GM19239 (cell line): ENCODE results near the gene PTPRN2.
"Not testable (repeated sequence)": the region's sequence is repeated elsewhere in the genome, so short reads cannot be mapped to it uniquely, and the experiment has no call there.

Source experiments
- DNase-seq: peaks from one replicate; pipeline ENCODE4 v3.0.0; 2011; ENCODE audit warnings: low spot score; ENCODE audit not compliant: insufficient read length
- FAIRE-seq: peaks from 2 replicates; lab custom pipeline; 2011; peaks lifted over from hg19 to GRCh38; lab: Jason Lieb, UNC

Gene PTPRN2

GRCh38 chr7:158382363-158383254 is 205.0 kb downstream of the PTPRN2 start:
- DNase-seq (no peak), FAIRE-seq (no peak)

GRCh38 chr7:158381956-158382355 is 205.7 kb downstream of the PTPRN2 start:
- no peak for FAIRE-seq
- no peak for DNase-seq

GRCh38 chr7:158378978-158379377 is 208.6 kb downstream of the PTPRN2 start:
- FAIRE-seq (no peak), DNase-seq (no peak)

GRCh38 chr7:158377800-158378623 is 209.6 kb downstream of the PTPRN2 start:
- DNase-seq (no peak), FAIRE-seq (no peak)

GRCh38 chr7:158376839-158377186 is 210.8 kb downstream of the PTPRN2 start:
- DNase-seq, FAIRE-seq: not testable (repeated sequence)

- FAIRE-seq, DNase-seq: not testable (repeated sequence)
These were observed 211.3 kb downstream of the PTPRN2 start for GRCh38 chr7:158376146-158376838.

GRCh38 chr7:158375034-158375433 is 212.6 kb downstream of the PTPRN2 start:
- DNase-seq (no peak), FAIRE-seq (no peak)

GRCh38 chr7:158374586-158374985 is 213.0 kb downstream of the PTPRN2 start:
- DNase-seq (no peak), FAIRE-seq (no peak)

- FAIRE-seq (no peak), DNase-seq (no peak)
These were observed 213.5 kb downstream of the PTPRN2 start for GRCh38 chr7:158374146-158374545.

- FAIRE-seq (no peak), DNase-seq (no peak)
These were observed 214.0 kb downstream of the PTPRN2 start for GRCh38 chr7:158373476-158374133.

GRCh38 chr7:158372400-158373342 is 215.0 kb downstream of the PTPRN2 start:
- no peak for DNase-seq
- FAIRE-seq, result no peak

GRCh38 chr7:158371856-158372255 is 215.8 kb downstream of the PTPRN2 start:
- FAIRE-seq, result no peak

GRCh38 chr7:158369866-158370265 is 217.8 kb downstream of the PTPRN2 start:
- no peak for FAIRE-seq
- no peak for DNase-seq

More at GRCh38 chr7:158371856-158372255, 215.8 kb downstream of the PTPRN2 start:
- no peak for DNase-seq

- FAIRE-seq (no peak), DNase-seq (no peak)
These were observed 218.3 kb downstream of the PTPRN2 start for GRCh38 chr7:158369290-158369689.

GRCh38 chr7:158368449-158368848 is 219.2 kb downstream of the PTPRN2 start:
- DNase-seq (no peak), FAIRE-seq (no peak)

GRCh38 chr7:158367634-158367982 is 220.0 kb downstream of the PTPRN2 start:
- DNase-seq (no peak), FAIRE-seq (no peak)

GRCh38 chr7:158366916-158367633 is 220.5 kb downstream of the PTPRN2 start:
- FAIRE-seq (no peak), DNase-seq (no peak)

- no peak for FAIRE-seq
These were observed 221.3 kb downstream of the PTPRN2 start for GRCh38 chr7:158366346-158366745.

More at GRCh38 chr7:158366346-158366745, 221.3 kb downstream of the PTPRN2 start:
- DNase-seq, result no peak
